Activated CD8-positive, alpha-beta T cell treated with anti-CD3 and anti-CD28 coated beads for 36 hours (primary cell): ENCODE data around the gene PTCD2. TPM values are rescaled to one million over a fixed set of nuclear protein-coding genes. Genes with fewer than 3 reads are reported as not detected.
A peak's percentile ranks its signal among the peaks of the same experiment; 100 is the strongest.
"Not testable (repeated sequence)": the region's sequence is repeated elsewhere in the genome, so short reads cannot be mapped to it uniquely, and the experiment has no call there.

Experiments used
- ATAC-seq: fragments of 200-7000 bp; cut with Tn5 transposase; one replicate; pipeline ENCODE4 v1.10.0; 2021; ENCODE audit warnings: mild to moderate bottlenecking, moderate library complexity
- CTCF ChIA-PET: fragments of 350-600 bp; sonication (Branson Sonifier 250); formaldehyde crosslinking; loops from one replicate; lab custom pipeline; 2021; ENCODE audit warnings: antibody characterized with exemption; lab: Charles Lee
- POLR2A ChIA-PET: fragments of 350-600 bp; sonication (Branson Sonifier 250); formaldehyde crosslinking; loops from one replicate; lab custom pipeline; 2021; ENCODE audit warnings: antibody characterized with exemption; lab: Charles Lee
- DNase-seq: peaks from one replicate; pipeline ENCODE4 v3.0.0-alpha.2; 2020
- H3K27ac Mint-ChIP-seq: one replicate; pipeline ENCODE4 v1.8.0; 2021; ENCODE audit warnings: mild to moderate bottlenecking, mixed read lengths
- H3K27me3 Mint-ChIP-seq: one replicate; pipeline ENCODE4 v1.8.0; 2021; ENCODE audit warnings: mixed read lengths
- H3K36me3 Mint-ChIP-seq: one replicate; pipeline ENCODE4 v1.8.0; 2021; ENCODE audit warnings: low read depth, mixed read lengths
- H3K4me1 Mint-ChIP-seq: one replicate; pipeline ENCODE4 v1.8.0; 2021; ENCODE audit warnings: low read depth, mixed read lengths
- H3K4me3 Mint-ChIP-seq: one replicate; pipeline ENCODE4 v1.8.0; 2021; ENCODE audit warnings: mild to moderate bottlenecking, moderate library complexity, mixed read lengths
- H3K9me3 Mint-ChIP-seq: one replicate; pipeline ENCODE4 v1.8.0; 2021; ENCODE audit warnings: mixed read lengths
- CTCF ChIP-seq: fragments of 200-600 bp; IDR thresholded peaks from one replicate; pipeline ENCODE4 v1.8.0; 2022; ENCODE audit warnings: antibody characterized with exemption, mild to moderate bottlenecking
- intact Hi-C: fragments of 100-400 bp; cut with micrococcal nuclease; formaldehyde crosslinking; loops from one replicate; pipeline ENCODE4 v1.10.0; 2022
- total RNA-seq, 2 experiments: library from RNA; stranded (reverse); gene quantifications; one replicate each; pipeline ENCODE4 v1.2.3, GENCODE V29; 2021

PTCD2 gene
- total RNA-seq, 2 experiments from 2014 or later: 10.9 to 11.7 TPM

GRCh38 chr5:72294473-72294872, 25.7 kb upstream of the PTCD2 start:
- TF ChIP-seq CTCF: no peak
- ChIA-PET CTCF (no interaction called here), POLR2A (no interaction called here)
- DNase-seq (no peak), ATAC-seq (no peak)
- Mint-ChIP-seq H3K4me3 (no peak overlapping the region), H3K9me3 (no peaks in the 10 kb centered on the region), H3K27ac (no peak overlapping the region), H3K4me1 (peaks cover 11% of the 10 kb centered on the region), H3K27me3 (no peaks in the 10 kb centered on the region), H3K36me3 (peaks cover 46% of the 10 kb centered on the region)
- intact Hi-C loops: no loop called here

GRCh38 chr5:72295539-72295938, 24.6 kb upstream of the PTCD2 start:
- Mint-ChIP-seq H3K4me3 (no peak overlapping the region), H3K27me3 (no peaks in the 10 kb centered on the region), H3K9me3 (no peaks in the 10 kb centered on the region), H3K4me1 (peaks cover 21% of the 10 kb centered on the region), H3K36me3 (peaks cover 48% of the 10 kb centered on the region), H3K27ac (no peak overlapping the region)
- no peak for DNase-seq
- CTCF ChIA-PET: no interaction called here
- no peak for ATAC-seq
- POLR2A ChIA-PET: interaction anchor here (1.6 kb wide), 1 partner anchor 12 kb away, joined by 4 read pairs; no protein-coding TSS in a partner anchor
- TF ChIP-seq CTCF: no peak
- intact Hi-C loops: no loop called here

GRCh38 chr5:72296256-72296655, 23.9 kb upstream of the PTCD2 start:
- no peaks in the 10 kb centered on the region for H3K27me3 Mint-ChIP-seq
- ATAC-seq (no peak), DNase-seq (no peak)
- POLR2A ChIA-PET: interaction anchor here (1.6 kb wide), 1 partner anchor 12 kb away, joined by 4 read pairs; no protein-coding TSS in a partner anchor
- intact Hi-C loops: no loop called here
- CTCF ChIA-PET: no interaction called here
- peaks cover 46% of the 10 kb centered on the region for H3K36me3 Mint-ChIP-seq
- TF ChIP-seq CTCF: no peak
- H3K4me3 Mint-ChIP-seq: no peak overlapping the region
- H3K27ac Mint-ChIP-seq: no peak overlapping the region
- no peaks in the 10 kb centered on the region for H3K9me3 Mint-ChIP-seq
- peaks cover 25% of the 10 kb centered on the region for H3K4me1 Mint-ChIP-seq

GRCh38 chr5:72298136-72298535, 22.0 kb upstream of the PTCD2 start:
- CTCF ChIA-PET, POLR2A ChIA-PET, intact Hi-C loops, H3K27me3 Mint-ChIP-seq, DNase-seq, H3K9me3 Mint-ChIP-seq, ATAC-seq, H3K4me3 Mint-ChIP-seq: not testable (repeated sequence)
- Mint-ChIP-seq H3K4me1 (peaks cover 28% of the 10 kb centered on the region), H3K36me3 (peaks cover 49% of the 10 kb centered on the region), H3K27ac (peak overlapping the region; percentile 28)

GRCh38 chr5:72298711-72299110, 21.5 kb upstream of the PTCD2 start:
- Mint-ChIP-seq H3K27ac (no peak overlapping the region), H3K4me1 (peaks cover 28% of the 10 kb centered on the region), H3K9me3 (no peaks in the 10 kb centered on the region), H3K36me3 (peaks cover 51% of the 10 kb centered on the region), H3K27me3 (no peaks in the 10 kb centered on the region), H3K4me3 (no peak overlapping the region)
- no peak for TF ChIP-seq CTCF
- ChIA-PET CTCF (interaction anchor here (1.3 kb wide), 1 partner anchor 9 kb away, joined by 5 read pairs; no protein-coding TSS in a partner anchor), POLR2A (no interaction called here)
- intact Hi-C loops: no loop called here
- DNase-seq (no peak), ATAC-seq (no peak)
